Kidney epithelial cell (primary cell): ENCODE measurements around the gene HMCN1. TPM values are rescaled to one million over a fixed set of nuclear protein-coding genes. Genes with fewer than 3 reads are reported as not detected.

Experiments
- DNase-seq: peaks from one replicate; pipeline ENCODE4 v3.0.0-alpha.2; 2010; ENCODE audit warnings: low read depth
- H3K27me3 ChIP-seq: 2 replicates; pipeline ENCODE4 v1.6.0; 2011; ENCODE audit warnings: low read length; ENCODE audit not compliant: control insufficient read depth, insufficient read depth
- H3K36me3 ChIP-seq: 2 replicates; pipeline ENCODE4 v1.5.1; 2011; ENCODE audit warnings: low read length; ENCODE audit not compliant: control insufficient read depth, insufficient read depth
- H3K4me3 ChIP-seq: 2 replicates; pipeline ENCODE4 v1.5.1; 2011; ENCODE audit warnings: low read depth, mild to moderate bottlenecking, control low read depth, low read length
- CTCF ChIP-seq: IDR thresholded peaks from 2 replicates; pipeline ENCODE4 v1.5.1; 2011; ENCODE audit warnings: mild to moderate bottlenecking, moderate library complexity, low read length, control low read depth, inconsistent platforms; ENCODE audit not compliant: insufficient read depth, poor library complexity, severe bottlenecking
- total RNA-seq: library from RNA; depleted of rRNA; stranded (reverse); fragments of >200 nt; gene quantifications from 2 replicates; pipeline ENCODE4 v1.2.3, GENCODE V29; 2015

Gene HMCN1
- total RNA-seq, 1 donor from 2014 or later = 1.3 TPM

GRCh38 chr1:185957441-185958363 is 223.5 kb downstream of the HMCN1 start:
- no peak for DNase-seq
- Histone ChIP-seq H3K27me3 (no peaks in the 10 kb centered on the region), H3K4me3 (no peak overlapping the region), H3K36me3 (no peaks in the 10 kb centered on the region)
- no peak for TF ChIP-seq CTCF

GRCh38 chr1:185960422-185961321 is 226.5 kb downstream of the HMCN1 start:
- Histone ChIP-seq H3K4me3 (no peak overlapping the region), H3K36me3 (no peaks in the 10 kb centered on the region), H3K27me3 (no peaks in the 10 kb centered on the region)
- no peak for TF ChIP-seq CTCF
- DNase-seq = no peak

- no peak overlapping the region for H3K4me3 ChIP-seq
- H3K36me3 ChIP-seq = no peaks in the 10 kb centered on the region
- no peak for TF ChIP-seq CTCF
- DNase-seq = no peak
- no peaks in the 10 kb centered on the region for H3K27me3 ChIP-seq
These were observed 227.5 kb downstream of the HMCN1 start for GRCh38 chr1:185961664-185962063.

GRCh38 chr1:185964946-185965345 is 230.8 kb downstream of the HMCN1 start:
- Histone ChIP-seq H3K27me3 (no peaks in the 10 kb centered on the region), H3K4me3 (no peak overlapping the region), H3K36me3 (no peaks in the 10 kb centered on the region)
- TF ChIP-seq CTCF = no peak
- DNase-seq = no peak

GRCh38 chr1:185965870-185966269 is 231.7 kb downstream of the HMCN1 start:
- H3K4me3 ChIP-seq = no peak overlapping the region
- no peaks in the 10 kb centered on the region for H3K36me3 ChIP-seq
- no peak for TF ChIP-seq CTCF
- H3K27me3 ChIP-seq = no peaks in the 10 kb centered on the region
- DNase-seq = no peak
